Activated CD4-positive, alpha-beta T cell treated with anti-CD3 and anti-CD28 coated beads for 36 hours (primary cell): ENCODE data around the gene USP17L25. TPM values are rescaled to one million over a fixed set of nuclear protein-coding genes. Genes with fewer than 3 reads are reported as not detected.
"Not testable (repeated sequence)": the region's sequence is repeated elsewhere in the genome, so short reads cannot be mapped to it uniquely, and the experiment has no call there.

Experiments used
- ATAC-seq: fragments of 200-7000 bp; cut with Tn5 transposase; one replicate; pipeline ENCODE4 v1.10.0; 2021; ENCODE audit warnings: mild to moderate bottlenecking, moderate library complexity
- CTCF ChIA-PET: fragments of 350-600 bp; sonication (Branson Sonifier 250); formaldehyde crosslinking; loops from one replicate; lab custom pipeline; 2021; ENCODE audit warnings: antibody characterized with exemption; lab: Charles Lee
- POLR2A ChIA-PET: fragments of 350-600 bp; sonication (Branson Sonifier 250); formaldehyde crosslinking; loops from one replicate; lab custom pipeline; 2021; ENCODE audit warnings: antibody characterized with exemption, inconsistent platforms; lab: Charles Lee
- DNase-seq: peaks from one replicate; pipeline ENCODE4 v3.0.0-alpha.2; 2020
- H3K27ac Mint-ChIP-seq: one replicate; pipeline ENCODE4 v1.8.0; 2021; ENCODE audit warnings: mixed read lengths
- H3K27me3 Mint-ChIP-seq: one replicate; pipeline ENCODE4 v1.8.0; 2021; ENCODE audit warnings: mixed read lengths
- H3K36me3 Mint-ChIP-seq: one replicate; pipeline ENCODE4 v1.8.0; 2021; ENCODE audit warnings: low read depth, mixed read lengths
- H3K4me1 Mint-ChIP-seq: one replicate; pipeline ENCODE4 v1.8.0; 2021; ENCODE audit warnings: mixed read lengths
- H3K4me3 Mint-ChIP-seq: one replicate; pipeline ENCODE4 v1.8.0; 2021; ENCODE audit warnings: mild to moderate bottlenecking, moderate library complexity, mixed read lengths
- H3K9me3 Mint-ChIP-seq: one replicate; pipeline ENCODE4 v1.8.0; 2021; ENCODE audit warnings: low read depth, mixed read lengths
- intact Hi-C, 2 experiments: fragments of 100-400 bp; cut with DNase I in 1 of 2; cut with micrococcal nuclease in 1 of 2; formaldehyde crosslinking; loops; one replicate each; pipeline versions ENCODE4 v1.14.2 to v1.15.1; 2022 to 2024; cut with DNase I, micrococcal nuclease
- total RNA-seq, 2 experiments: library from RNA; stranded (reverse); gene quantifications; one replicate each; pipeline ENCODE4 v1.2.3, GENCODE V29; 2021

USP17L25 gene, protein sequence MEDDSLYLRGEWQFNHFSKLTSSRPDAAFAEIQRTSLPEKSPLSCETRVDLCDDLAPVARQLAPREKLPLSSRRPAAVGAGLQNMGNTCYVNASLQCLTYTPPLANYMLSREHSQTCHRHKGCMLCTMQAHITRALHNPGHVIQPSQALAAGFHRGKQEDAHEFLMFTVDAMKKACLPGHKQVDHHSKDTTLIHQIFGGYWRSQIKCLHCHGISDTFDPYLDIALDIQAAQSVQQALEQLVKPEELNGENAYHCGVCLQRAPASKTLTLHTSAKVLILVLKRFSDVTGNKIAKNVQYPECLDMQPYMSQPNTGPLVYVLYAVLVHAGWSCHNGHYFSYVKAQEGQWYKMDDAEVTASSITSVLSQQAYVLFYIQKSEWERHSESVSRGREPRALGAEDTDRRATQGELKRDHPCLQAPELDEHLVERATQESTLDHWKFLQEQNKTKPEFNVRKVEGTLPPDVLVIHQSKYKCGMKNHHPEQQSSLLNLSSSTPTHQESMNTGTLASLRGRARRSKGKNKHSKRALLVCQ
- not detected for total RNA-seq

GRCh38 chr4:9329611-9330010 lies at the start of gene USP17L25:
Gene USP17L25, plus strand, starts transcription at chr4:9329911. Its CDS starts 0 bp downstream, at chr4:9329911.
- H3K4me1 Mint-ChIP-seq, H3K27ac Mint-ChIP-seq, H3K9me3 Mint-ChIP-seq, DNase-seq, H3K27me3 Mint-ChIP-seq, intact Hi-C loops, CTCF ChIA-PET, ATAC-seq, H3K36me3 Mint-ChIP-seq, H3K4me3 Mint-ChIP-seq, POLR2A ChIA-PET: not testable (repeated sequence)

- H3K27me3 Mint-ChIP-seq, CTCF ChIA-PET, H3K9me3 Mint-ChIP-seq, H3K4me3 Mint-ChIP-seq, POLR2A ChIA-PET, DNase-seq, H3K4me1 Mint-ChIP-seq, ATAC-seq, H3K27ac Mint-ChIP-seq, H3K36me3 Mint-ChIP-seq, intact Hi-C loops: not testable (repeated sequence)
Observed at GRCh38 chr4:9324191-9324590, 5.5 kb upstream of the USP17L25 start.

- H3K4me3 Mint-ChIP-seq, H3K9me3 Mint-ChIP-seq, H3K27me3 Mint-ChIP-seq, H3K4me1 Mint-ChIP-seq, H3K27ac Mint-ChIP-seq, DNase-seq, intact Hi-C loops, H3K36me3 Mint-ChIP-seq, POLR2A ChIA-PET, ATAC-seq, CTCF ChIA-PET: not testable (repeated sequence)
Observed at GRCh38 chr4:9324865-9325264, 4.8 kb upstream of the USP17L25 start, which contains the start of gene USP17L24. Gene USP17L24, plus strand, starts transcription at chr4:9325165. Its CDS starts 0 bp downstream, at chr4:9325165.

DNA sequence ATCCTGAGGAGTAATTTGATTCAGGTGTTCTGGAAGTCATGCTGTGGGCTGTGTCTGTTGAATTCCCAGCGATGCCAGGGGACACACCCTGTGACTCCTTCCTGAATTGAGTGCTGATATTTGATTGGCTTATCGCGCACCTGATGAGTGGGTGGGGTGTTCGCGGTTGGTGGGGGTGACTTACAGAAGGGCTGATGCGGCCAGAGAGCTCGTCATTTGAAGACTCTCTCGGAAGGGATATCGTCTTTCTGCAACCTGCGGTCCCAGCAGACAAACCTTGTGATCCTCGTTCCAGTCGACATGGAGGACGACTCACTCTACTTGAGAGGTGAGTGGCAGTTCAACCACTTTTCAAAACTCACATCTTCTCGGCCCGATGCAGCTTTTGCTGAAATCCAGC lies 4.6 kb downstream of the USP17L25 start, which contains the start of gene USP17L26:
Gene USP17L26 (plus strand): TSS at position 301 of the 400 bp plus-strand sequence. CDS start 0 bp downstream, at position 301.
- H3K9me3 Mint-ChIP-seq, POLR2A ChIA-PET, H3K27ac Mint-ChIP-seq: not testable (repeated sequence)

DNA sequence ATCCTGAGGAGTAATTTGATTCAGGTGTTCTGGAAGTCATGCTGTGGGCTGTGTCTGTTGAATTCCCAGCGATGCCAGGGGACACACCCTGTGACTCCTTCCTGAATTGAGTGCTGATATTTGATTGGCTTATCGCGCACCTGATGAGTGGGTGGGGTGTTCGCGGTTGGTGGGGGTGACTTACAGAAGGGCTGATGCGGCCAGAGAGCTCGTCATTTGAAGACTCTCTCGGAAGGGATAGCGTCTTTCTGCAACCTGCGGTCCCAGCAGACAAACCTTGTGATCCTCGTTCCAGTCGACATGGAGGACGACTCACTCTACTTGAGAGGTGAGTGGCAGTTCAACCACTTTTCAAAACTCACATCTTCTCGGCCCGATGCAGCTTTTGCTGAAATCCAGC lies 9.4 kb downstream of the USP17L25 start, which contains the start of gene USP17L5:
Gene USP17L5 (plus strand): TSS at position 301 of the 400 bp plus-strand sequence. CDS start 0 bp downstream, at position 301.
- DNase-seq, H3K9me3 Mint-ChIP-seq, POLR2A ChIA-PET, ATAC-seq, intact Hi-C loops, H3K27me3 Mint-ChIP-seq, H3K4me1 Mint-ChIP-seq, CTCF ChIA-PET, H3K36me3 Mint-ChIP-seq, H3K27ac Mint-ChIP-seq, H3K4me3 Mint-ChIP-seq: not testable (repeated sequence)

More for the DNA sequence above, 4.6 kb downstream of the USP17L25 start, which contains the start of gene USP17L26:
- H3K27me3 Mint-ChIP-seq, DNase-seq, H3K4me3 Mint-ChIP-seq, ATAC-seq, H3K36me3 Mint-ChIP-seq, H3K4me1 Mint-ChIP-seq, intact Hi-C loops, CTCF ChIA-PET: not testable (repeated sequence)

DNA sequence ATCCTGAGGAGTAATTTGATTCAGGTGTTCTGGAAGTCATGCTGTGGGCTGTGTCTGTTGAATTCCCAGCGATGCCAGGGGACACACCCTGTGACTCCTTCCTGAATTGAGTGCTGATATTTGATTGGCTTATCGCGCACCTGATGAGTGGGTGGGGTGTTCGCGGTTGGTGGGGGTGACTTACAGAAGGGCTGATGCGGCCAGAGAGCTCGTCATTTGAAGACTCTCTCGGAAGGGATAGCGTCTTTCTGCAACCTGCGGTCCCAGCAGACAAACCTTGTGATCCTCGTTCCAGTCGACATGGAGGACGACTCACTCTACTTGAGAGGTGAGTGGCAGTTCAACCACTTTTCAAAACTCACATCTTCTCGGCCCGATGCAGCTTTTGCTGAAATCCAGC lies 14.1 kb downstream of the USP17L25 start, which contains the start of gene USP17L27:
Gene USP17L27 (plus strand): TSS at position 301 of the 400 bp plus-strand sequence. CDS start 0 bp downstream, at position 301.
- H3K9me3 Mint-ChIP-seq, DNase-seq, POLR2A ChIA-PET, CTCF ChIA-PET, intact Hi-C loops, H3K36me3 Mint-ChIP-seq, H3K4me3 Mint-ChIP-seq, H3K27ac Mint-ChIP-seq, H3K27me3 Mint-ChIP-seq, ATAC-seq, H3K4me1 Mint-ChIP-seq: not testable (repeated sequence)

DNA sequence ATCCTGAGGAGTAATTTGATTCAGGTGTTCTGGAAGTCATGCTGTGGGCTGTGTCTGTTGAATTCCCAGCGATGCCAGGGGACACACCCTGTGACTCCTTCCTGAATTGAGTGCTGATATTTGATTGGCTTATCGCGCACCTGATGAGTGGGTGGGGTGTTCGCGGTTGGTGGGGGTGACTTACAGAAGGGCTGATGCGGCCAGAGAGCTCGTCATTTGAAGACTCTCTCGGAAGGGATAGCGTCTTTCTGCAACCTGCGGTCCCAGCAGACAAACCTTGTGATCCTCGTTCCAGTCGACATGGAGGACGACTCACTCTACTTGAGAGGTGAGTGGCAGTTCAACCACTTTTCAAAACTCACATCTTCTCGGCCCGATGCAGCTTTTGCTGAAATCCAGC lies 18.9 kb downstream of the USP17L25 start, which contains the start of gene USP17L28:
Gene USP17L28 (plus strand): TSS at position 301 of the 400 bp plus-strand sequence. CDS start 0 bp downstream, at position 301.
- H3K4me3 Mint-ChIP-seq, H3K4me1 Mint-ChIP-seq, ATAC-seq, H3K27ac Mint-ChIP-seq, H3K36me3 Mint-ChIP-seq, DNase-seq, H3K27me3 Mint-ChIP-seq, intact Hi-C loops, H3K9me3 Mint-ChIP-seq, POLR2A ChIA-PET, CTCF ChIA-PET: not testable (repeated sequence)

- CTCF ChIA-PET, H3K9me3 Mint-ChIP-seq, intact Hi-C loops, H3K4me1 Mint-ChIP-seq, H3K27me3 Mint-ChIP-seq, POLR2A ChIA-PET, H3K27ac Mint-ChIP-seq, H3K4me3 Mint-ChIP-seq, ATAC-seq, DNase-seq, H3K36me3 Mint-ChIP-seq: not testable (repeated sequence)
Observed at GRCh38 chr4:9350866-9351265, 21.2 kb downstream of the USP17L25 start.

GRCh38 chr4:9353338-9353737 lies 23.6 kb downstream of the USP17L25 start, which contains the start of gene USP17L29:
Gene USP17L29, plus strand, starts transcription at chr4:9353638. Its CDS starts 0 bp downstream, at chr4:9353638.
- CTCF ChIA-PET, H3K4me3 Mint-ChIP-seq, H3K9me3 Mint-ChIP-seq, H3K4me1 Mint-ChIP-seq, DNase-seq, intact Hi-C loops, H3K27ac Mint-ChIP-seq, ATAC-seq, H3K27me3 Mint-ChIP-seq, H3K36me3 Mint-ChIP-seq, POLR2A ChIA-PET: not testable (repeated sequence)

- H3K27me3 Mint-ChIP-seq, CTCF ChIA-PET: not testable (repeated sequence)
Observed at GRCh38 chr4:9362829-9363228, 33.1 kb downstream of the USP17L25 start, which contains the start of gene USP17L30. Gene USP17L30, plus strand, starts transcription at chr4:9363129. Its CDS starts 0 bp downstream, at chr4:9363129.

GRCh38 chr4:9379881-9380280 lies 50.2 kb downstream of the USP17L25 start:
- H3K4me1 Mint-ChIP-seq, POLR2A ChIA-PET, CTCF ChIA-PET, H3K27me3 Mint-ChIP-seq, intact Hi-C loops, H3K36me3 Mint-ChIP-seq, DNase-seq, H3K4me3 Mint-ChIP-seq, H3K27ac Mint-ChIP-seq, H3K9me3 Mint-ChIP-seq, ATAC-seq: not testable (repeated sequence)

More at GRCh38 chr4:9362829-9363228, 33.1 kb downstream of the USP17L25 start, which contains the start of gene USP17L30:
- intact Hi-C loops, H3K36me3 Mint-ChIP-seq, H3K27ac Mint-ChIP-seq, DNase-seq, ATAC-seq, POLR2A ChIA-PET, H3K4me3 Mint-ChIP-seq, H3K4me1 Mint-ChIP-seq, H3K9me3 Mint-ChIP-seq: not testable (repeated sequence)
